Type B pancreatic cell (in vitro differentiated cells): Measurements from ENCODE around the gene AHCYL1. TPM values are rescaled to one million over a fixed set of nuclear protein-coding genes. Genes with fewer than 3 reads are reported as not detected.
A peak's percentile ranks its signal among the peaks of the same experiment; 100 is the strongest.

Source experiments
- DNase-seq: peaks from one replicate; pipeline ENCODE4 v3.0.0; 2021; ENCODE audit warnings: mixed read lengths; ENCODE audit not compliant: unreplicated experiment; ENCODE audit errors: extremely low spot score
- H3K27ac Mint-ChIP-seq: 2 replicates; pipeline ENCODE4 v1.8.0; 2021; ENCODE audit warnings: mild to moderate bottlenecking, mixed read lengths
- H3K27me3 Mint-ChIP-seq: 2 replicates; pipeline ENCODE4 v1.8.0; 2021; ENCODE audit warnings: mixed read lengths
- H3K36me3 Mint-ChIP-seq: 2 replicates; pipeline ENCODE4 v1.8.0; 2021; ENCODE audit warnings: mixed read lengths
- H3K4me1 Mint-ChIP-seq: one replicate; pipeline ENCODE4 v1.8.0; 2021; ENCODE audit warnings: mixed read lengths; ENCODE audit not compliant: unreplicated experiment
- H3K4me3 Mint-ChIP-seq: 2 replicates; pipeline ENCODE4 v1.8.0; 2021; ENCODE audit warnings: mild to moderate bottlenecking, mixed read lengths
- H3K9me3 Mint-ChIP-seq: 2 replicates; pipeline ENCODE4 v1.8.0; 2021; ENCODE audit warnings: mixed read lengths
- total RNA-seq: library from RNA; stranded (reverse); gene quantifications from 2 replicates; pipeline ENCODE4 v1.2.1, GENCODE V29; 2021; ENCODE audit warnings: low replicate concordance
- TF ChIP-seq, protein P1 (sequence below): fragments of 200-600 bp; sonication (generic); conservative IDR thresholded peaks from 2 replicates; pipeline ENCODE4 v1.5.0; 2021; ENCODE audit warnings: antibody characterized with exemption, mild to moderate bottlenecking

Gene AHCYL1
- total RNA-seq, 1 donor from 2014 or later: 87.1 TPM

DNA sequence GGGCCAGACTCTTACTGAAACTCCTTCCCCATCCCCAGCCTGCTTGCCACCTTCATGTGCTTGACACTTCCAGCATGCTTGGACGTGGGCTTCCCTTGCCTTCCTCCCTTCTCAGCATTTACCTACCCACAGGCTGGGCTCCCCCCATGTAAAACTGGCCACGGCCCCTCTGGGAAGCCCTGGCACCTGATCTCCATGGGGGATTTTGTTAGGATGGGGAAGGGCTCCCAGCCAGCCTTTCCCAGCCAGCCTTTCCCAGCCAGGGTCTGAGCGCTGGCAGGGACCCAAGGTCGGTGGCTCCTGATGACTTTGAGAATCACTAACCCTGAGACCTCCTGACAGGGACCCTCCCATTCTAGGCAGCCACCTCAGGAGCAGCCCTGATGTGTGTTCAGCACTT is 79.2 kb downstream of the AHCYL1 start:
- DNase-seq: no peak
- Mint-ChIP-seq H3K27me3 (peaks cover 46% of the 10 kb centered on the region), H3K27ac (no peak overlapping the region), H3K9me3 (no peaks in the 10 kb centered on the region), H3K36me3 (peaks cover 16% of the 10 kb centered on the region), H3K4me1 (peaks cover 29% of the 10 kb centered on the region), H3K4me3 (no peak overlapping the region)
- TF ChIP-seq, protein P1, sequence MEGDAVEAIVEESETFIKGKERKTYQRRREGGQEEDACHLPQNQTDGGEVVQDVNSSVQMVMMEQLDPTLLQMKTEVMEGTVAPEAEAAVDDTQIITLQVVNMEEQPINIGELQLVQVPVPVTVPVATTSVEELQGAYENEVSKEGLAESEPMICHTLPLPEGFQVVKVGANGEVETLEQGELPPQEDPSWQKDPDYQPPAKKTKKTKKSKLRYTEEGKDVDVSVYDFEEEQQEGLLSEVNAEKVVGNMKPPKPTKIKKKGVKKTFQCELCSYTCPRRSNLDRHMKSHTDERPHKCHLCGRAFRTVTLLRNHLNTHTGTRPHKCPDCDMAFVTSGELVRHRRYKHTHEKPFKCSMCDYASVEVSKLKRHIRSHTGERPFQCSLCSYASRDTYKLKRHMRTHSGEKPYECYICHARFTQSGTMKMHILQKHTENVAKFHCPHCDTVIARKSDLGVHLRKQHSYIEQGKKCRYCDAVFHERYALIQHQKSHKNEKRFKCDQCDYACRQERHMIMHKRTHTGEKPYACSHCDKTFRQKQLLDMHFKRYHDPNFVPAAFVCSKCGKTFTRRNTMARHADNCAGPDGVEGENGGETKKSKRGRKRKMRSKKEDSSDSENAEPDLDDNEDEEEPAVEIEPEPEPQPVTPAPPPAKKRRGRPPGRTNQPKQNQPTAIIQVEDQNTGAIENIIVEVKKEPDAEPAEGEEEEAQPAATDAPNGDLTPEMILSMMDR: no peak

DNA sequence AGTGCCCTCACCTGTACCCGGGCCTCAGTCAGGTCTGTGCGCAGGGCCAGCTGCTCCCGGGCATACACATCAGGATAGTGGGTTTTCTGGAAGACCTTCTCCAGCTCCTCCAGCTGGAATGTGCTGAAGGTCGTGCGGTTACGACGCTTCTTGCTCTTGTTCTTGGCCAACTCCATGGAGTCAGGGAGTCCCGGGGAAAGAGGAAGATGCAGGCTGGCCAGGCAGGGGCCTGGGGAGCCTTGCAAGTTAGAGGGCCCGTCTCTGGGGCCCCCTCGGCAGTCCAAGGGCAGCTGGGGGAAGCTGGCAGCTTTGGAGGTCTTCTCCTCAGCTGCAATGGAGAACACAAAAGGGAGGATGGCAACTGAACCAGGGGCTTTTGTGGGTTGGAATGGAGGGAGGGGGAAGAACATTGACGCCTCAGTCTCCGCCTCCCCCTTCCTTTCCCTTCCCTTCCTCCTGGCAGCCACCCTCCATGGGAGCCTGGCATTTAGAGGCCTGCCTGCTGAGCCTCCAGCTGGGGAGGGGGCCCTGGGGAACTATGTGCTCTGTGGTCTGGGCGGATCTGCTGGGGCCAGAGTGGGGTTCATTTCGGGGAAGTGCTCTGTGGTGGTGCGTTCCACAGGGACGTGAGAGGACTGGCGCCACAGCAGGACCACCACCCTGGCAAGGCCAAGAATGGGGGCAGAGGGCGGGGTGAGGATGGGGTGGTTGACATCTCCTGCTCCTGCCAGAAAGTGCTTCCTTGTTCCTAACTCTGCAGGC is 80.2 kb downstream of the AHCYL1 start:
- DNase-seq: no peak
- Mint-ChIP-seq H3K4me3 (no peak overlapping the region), H3K9me3 (no peaks in the 10 kb centered on the region), H3K27me3 (peaks cover 56% of the 10 kb centered on the region), H3K27ac (no peak overlapping the region), H3K36me3 (peaks cover 13% of the 10 kb centered on the region), H3K4me1 (peaks cover 19% of the 10 kb centered on the region)
- TF ChIP-seq, protein P1: no peak

DNA sequence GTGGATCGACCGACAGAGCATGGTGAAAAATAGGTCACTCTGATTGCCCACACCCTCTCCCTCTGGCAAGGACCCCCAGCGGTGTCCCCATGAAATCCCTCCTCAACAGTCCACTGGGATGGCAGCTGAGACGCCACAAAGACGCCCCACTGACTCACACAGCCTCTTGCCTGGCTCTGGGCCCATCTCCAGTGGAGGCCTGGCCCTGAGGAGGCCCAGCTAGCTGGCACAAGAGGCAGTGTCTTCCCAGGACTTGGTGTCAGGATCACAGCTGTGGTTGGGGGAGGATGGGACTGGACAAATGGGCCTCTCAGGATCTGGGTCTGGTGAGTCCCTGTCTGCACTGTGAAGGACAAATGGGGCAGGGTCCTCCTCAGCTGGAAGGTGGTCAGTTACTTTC is 81.3 kb downstream of the AHCYL1 start:
- Mint-ChIP-seq H3K27me3 (peaks cover 62% of the 10 kb centered on the region), H3K36me3 (peaks cover 7% of the 10 kb centered on the region), H3K9me3 (no peaks in the 10 kb centered on the region), H3K4me3 (no peak overlapping the region), H3K4me1 (peaks cover 17% of the 10 kb centered on the region), H3K27ac (peak overlapping the region; percentile 41)
- TF ChIP-seq, protein P1: no peak
- DNase-seq: no peak

DNA sequence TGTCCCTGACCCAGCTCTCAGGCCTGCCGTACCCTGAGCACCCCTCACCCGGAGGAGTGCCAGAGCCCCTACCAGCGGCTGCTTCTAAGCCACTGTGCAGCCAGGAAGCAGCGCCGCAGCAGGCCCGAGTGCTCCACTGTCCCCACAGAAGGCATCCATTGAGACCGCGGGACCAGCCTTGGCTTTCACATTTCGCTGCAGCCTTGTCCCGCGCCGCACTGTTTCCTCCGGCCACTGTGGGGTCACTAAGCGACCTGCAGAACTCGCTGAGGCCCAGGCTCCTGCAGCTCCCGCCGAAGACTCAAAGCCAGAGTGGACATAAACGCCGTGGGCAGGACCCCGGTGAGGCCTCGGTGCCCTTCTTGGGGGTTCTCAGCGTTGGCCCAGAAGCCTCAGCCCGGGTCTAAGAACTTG is 82.9 kb downstream of the AHCYL1 start:
- Mint-ChIP-seq H3K27me3 (peaks cover 78% of the 10 kb centered on the region), H3K4me3 (peak overlapping the region; percentile 78), H3K27ac (peak overlapping the region; percentile 48), H3K36me3 (peaks cover 7% of the 10 kb centered on the region), H3K4me1 (peaks cover 16% of the 10 kb centered on the region), H3K9me3 (no peaks in the 10 kb centered on the region)
- TF ChIP-seq, protein P1: no peak
- no peak for DNase-seq

DNA sequence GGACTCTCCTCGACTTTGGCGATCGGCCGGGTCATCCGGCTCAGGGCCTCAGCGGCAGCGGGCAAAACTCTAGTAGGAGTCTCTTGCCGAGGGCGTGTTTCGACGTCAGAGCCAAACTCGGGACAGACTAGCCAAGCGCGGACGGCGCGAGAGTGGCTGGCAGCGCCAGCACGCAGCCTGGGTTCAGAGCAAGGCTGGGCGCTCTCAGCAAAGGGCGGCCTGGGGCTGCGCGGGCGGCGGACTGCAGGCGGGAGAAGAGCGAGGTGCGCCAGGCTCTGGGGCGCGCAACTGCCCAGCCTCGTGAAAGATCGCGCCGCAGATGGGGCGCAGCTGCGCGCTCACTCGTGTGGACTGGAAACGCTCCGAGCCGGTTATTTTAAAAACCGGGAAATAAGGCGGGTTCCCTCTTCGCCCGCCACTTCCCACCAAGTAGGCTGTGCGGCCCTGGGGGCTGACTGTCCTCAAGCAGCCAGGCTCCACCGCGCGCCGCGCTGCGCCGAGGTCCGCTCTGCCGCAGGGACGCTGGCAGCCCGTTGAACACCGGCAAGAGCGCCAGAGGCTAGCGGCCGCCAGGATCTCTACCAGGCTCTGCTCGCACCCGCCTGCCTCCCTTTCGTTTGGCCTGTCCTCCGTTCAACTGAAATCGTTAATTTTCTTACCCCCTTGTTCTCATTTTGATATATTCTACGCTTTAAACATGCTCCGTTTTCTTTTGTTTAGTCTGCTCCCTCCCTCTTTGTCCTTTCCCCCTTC is 83.5 kb downstream of the AHCYL1 start:
- TF ChIP-seq, protein P1: no peak
- H3K4me3 Mint-ChIP-seq: peak overlapping the region; percentile 79
- H3K27ac Mint-ChIP-seq: peak overlapping the region; percentile 48
- peaks cover 84% of the 10 kb centered on the region for H3K27me3 Mint-ChIP-seq
- peaks cover 7% of the 10 kb centered on the region for H3K36me3 Mint-ChIP-seq
- H3K4me1 Mint-ChIP-seq: peaks cover 16% of the 10 kb centered on the region
- H3K9me3 Mint-ChIP-seq: no peaks in the 10 kb centered on the region
- no peak for DNase-seq
